NCI-H1092 (cell line): ENCODE measurements around the gene C5orf15.
"Not testable (repeated sequence)": the region's sequence is repeated elsewhere in the genome, so short reads cannot be mapped to it uniquely, and the experiment has no call there.

ENCODE experiments used
- DNase-seq: peaks from one replicate; lab custom pipeline; 2025; lab: John Stamatoyannopoulos, UW

Gene C5orf15

DNA sequence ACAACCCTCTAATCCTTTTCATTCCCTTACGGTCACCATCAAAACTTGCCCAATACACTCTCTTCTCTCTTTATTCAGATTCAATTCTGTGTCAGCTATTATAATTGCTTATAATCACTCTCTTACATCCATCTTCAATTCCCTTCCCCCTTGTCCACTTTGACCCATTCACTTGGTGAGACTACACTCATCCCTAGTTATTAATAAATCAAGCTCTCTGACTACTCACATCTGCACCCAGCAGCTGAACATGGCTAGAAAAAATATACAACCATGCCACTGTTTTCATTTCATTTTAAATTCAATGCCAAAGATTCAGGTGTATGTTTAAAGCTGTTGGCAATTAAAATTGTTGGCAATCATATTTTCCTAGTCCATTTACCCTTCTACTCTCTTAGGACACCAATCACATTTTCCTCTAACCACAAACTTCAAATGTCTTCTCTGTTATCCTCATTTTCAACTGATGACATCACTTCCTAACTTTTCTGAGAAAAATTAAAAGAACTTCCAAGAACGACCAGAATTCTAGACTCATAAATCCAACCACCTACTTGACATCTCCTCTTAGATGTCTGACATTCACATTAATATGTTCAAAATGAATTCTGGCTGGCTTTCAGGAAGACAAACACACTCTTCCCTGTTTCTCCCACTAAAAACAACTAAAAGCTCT, 5.5 kb downstream of the C5orf15 start:
- no peak for DNase-seq

DNA sequence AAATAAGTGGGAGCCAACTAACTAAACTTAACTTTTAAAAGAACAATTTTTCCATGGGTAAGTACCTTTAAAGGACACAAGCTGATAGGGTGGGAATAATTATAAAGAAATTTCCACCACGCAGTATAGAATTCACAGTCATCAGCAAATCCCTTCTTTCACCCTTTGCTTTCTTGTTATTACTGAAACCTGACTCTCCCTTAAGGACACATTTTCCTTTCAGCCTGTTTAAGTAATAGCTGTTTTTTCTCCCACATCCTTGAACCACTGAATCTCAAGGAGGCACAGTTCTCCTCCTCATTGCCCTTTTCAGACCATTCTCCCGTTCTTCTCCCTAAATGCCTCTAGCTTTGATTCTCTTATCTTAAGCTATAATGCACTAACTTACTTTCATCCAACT, 6.3 kb downstream of the C5orf15 start:
- no peak for DNase-seq

DNA sequence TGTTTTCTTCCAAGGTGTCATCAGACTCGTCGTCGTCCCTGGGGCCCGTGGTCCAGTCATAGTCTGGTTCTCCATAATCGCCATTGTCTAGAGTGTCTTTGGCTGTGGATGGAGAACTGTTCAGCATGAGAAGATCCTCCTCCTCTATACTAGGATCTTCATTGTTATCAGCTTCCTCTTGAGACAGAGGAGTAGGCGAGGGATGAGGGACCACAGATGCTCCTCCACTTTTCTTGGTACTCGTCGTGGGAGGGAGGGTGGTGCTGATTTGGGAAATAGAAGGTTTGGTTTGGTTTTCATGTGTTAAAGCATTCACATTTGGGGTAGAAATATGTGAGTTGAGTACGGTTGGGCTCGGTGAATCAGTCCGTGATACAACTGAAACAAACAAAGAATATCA, 8.8 kb downstream of the C5orf15 start:
- no peak for DNase-seq

DNA sequence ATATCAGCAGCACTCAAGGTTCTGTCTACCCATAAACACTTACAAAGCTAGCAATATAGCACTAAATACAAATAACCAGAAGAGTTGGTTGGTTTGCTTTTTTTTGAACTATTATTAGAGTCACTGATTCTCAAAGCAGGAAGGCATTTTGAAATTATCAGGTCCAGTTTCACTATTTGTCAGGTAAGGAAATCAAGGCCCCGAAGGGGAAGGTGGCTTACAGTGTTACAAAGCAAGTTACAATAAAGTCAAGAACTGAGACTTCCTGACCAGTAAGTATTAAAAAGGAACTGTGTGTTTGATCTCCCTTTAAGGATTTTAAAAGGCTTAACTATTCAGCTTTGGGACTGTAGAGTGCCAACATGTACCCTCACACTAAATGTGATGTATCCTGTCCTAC, 10.8 kb downstream of the C5orf15 start:
- DNase-seq = no peak

DNA sequence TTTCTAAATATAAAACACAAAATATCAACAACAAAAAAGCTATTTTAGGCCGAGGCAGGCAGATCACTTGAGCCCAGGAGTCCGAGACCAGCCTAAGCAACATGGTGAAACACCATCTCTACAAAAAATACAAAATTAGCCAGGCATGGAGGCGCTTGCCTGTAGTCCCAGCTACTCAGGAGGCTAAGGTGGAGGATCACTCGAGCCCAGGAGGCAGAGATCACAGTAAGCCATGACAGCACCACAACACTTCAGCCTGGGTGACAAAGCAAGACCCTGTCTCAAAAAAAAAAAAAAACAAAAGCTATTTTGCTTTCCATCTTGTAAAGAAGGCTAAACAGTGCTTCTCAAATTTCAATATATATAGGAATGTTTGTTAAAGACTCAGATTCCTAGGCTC, 11.3 kb downstream of the C5orf15 start:
- no peak for DNase-seq

DNA sequence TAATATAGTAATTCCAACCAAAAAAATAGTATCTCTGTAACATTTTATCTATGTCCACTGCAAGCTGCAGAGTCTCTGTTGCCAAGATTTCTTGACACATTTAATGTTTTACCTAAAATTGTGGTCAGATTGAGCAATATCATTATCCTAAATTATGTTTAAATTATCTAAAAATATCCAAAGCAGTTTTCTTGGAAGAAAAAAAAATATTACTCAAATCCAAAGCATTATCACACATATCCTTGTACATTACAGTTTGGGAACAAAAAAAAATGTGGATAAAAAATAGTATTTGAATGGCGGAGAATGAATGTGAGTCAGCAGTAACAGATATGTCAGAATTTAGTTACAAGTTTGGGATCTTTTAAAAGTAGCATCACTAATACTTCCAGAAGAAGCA, 12.2 kb downstream of the C5orf15 start:
- DNase-seq = not testable (repeated sequence)

DNA sequence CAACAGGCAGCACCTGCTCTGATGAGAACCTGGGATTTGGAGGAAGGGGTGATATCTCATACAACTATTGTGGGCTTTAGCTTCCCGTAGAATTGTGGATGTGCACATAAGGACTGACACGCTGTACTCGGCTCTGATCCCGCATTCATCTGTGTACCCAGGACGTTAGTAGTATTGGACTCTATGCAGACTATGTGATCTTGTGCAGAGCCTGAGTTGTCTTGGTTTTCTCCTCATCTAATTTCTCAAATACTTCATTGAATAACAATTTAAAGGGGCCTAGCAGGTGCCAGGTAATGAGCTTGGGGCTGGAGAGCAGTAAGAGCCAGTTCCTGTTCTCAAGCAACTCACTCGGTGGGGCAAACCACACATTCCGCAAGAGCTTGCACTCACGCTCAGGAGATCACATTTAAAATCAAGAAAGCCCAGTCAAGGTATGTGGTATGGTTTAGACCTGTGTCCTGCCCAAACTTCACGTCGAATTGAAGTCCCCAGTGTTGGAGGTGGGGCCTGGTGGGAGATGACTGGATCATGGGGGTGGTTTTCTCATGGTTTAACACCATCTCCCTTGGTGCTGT, 14.8 kb downstream of the C5orf15 start:
- no peak for DNase-seq

DNA sequence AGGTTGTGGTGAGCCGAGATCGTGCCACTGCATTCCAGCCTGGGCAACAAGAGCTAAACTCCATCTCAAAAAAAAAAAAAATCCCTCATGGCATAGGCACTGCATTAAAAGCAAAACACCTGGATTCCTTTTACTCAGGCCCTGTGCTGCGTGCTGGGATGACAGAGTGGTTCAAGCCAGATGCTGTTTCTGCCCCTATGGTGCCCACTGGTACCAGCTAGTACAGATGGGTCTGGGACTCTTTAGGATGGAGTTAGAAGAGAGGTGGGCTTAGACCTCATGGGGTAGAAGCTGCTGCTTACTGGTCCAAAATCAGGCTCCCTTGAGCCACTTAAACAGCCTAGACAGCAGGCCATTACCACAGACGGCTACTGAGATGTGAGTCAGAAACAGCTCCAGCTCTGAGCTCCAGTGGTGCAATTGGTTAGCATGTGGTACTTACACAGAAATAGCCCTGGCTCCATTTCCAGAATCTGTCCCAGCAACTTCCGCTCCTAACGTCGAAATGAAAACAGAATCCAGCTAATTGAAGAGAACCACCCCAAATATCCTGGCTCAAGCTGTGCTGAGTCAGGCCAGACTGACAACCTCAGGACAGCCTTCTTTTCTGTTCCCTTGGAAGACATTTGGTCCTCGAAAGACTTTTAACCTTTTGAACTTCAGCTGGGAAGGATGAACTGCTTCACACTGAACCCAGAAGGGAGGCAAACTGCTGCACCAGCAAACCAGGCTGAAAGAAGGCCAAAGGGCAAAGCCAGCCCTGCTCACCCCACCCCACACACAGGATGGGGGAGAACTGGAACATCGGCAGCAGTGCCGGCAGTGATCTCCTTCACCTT, 15.5 kb downstream of the C5orf15 start:
- DNase-seq = no peak

DNA sequence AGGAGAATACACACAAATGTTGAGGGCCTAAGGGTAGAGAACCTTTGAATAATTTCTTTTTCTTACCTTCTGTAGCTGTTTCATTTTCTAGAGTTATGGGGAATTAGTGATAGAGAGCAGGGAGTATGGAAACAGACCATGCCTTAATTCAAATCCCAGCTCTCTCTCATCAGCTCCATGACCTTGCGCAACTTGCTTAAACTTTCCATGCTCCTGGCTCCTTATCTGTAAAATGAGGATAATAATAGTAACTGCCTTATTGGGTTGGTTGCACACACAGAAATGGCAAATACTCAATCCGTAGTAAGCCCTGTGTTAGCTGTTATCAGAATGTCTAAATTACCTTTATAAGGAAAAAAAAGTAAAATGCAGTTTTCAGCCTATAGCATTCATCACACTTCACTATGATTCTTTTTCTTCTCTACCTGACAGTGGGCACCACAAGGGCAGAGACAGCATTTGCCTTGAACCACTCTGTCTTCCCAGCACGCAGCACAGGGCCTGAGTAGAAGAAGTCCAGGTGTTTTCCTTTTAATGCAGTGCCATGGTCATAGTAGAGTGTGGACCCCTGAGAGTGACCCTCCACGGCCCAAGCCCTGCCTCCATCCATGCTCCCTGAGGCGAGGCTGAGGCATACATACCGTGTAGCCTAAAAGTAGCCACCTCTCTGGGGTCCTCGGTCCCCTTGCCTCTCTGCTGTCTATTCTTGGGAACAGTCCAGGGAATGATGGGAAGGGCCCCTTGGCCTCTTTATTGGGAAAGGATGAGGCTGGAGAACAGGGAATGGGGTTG, 17.4 kb downstream of the C5orf15 start:
- DNase-seq = no peak

DNA sequence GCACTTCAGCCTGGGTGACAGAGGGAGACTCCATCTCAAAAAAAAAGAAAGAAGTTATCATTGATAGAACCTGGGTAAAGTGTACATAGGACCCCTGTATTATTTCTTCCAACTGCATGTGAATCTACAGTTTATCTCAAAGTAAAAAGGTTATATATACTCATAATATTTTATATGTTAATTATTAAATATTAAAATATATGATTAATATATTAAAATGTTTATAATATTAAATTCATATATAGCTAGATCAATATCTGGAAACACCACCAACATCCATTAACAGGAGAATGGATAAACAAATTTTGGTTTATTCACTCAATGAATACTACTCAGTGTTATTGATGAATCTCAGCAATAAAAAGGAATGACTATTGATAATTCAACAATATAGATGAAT, 19.7 kb downstream of the C5orf15 start:
- DNase-seq = no peak

DNA sequence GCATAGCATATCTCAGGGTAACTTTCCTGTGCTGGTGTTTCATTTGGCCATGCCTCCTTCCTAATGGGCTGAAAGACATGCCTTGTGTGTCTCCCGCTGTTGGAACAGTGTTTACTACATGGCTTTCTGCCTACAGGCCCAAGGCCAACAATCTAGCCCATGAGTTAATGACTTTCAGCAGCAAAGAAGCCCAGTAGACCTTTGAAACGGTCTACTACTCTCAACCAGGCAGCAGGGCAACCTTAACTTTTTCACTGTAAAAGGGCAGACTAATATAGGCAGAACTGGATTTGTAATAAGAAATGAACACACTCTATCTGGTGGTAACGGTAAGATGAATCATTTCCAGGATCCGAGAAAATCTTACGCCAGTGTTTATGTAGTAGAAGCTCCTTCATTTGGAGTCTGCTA, 21.0 kb downstream of the C5orf15 start:
- no peak for DNase-seq

DNA sequence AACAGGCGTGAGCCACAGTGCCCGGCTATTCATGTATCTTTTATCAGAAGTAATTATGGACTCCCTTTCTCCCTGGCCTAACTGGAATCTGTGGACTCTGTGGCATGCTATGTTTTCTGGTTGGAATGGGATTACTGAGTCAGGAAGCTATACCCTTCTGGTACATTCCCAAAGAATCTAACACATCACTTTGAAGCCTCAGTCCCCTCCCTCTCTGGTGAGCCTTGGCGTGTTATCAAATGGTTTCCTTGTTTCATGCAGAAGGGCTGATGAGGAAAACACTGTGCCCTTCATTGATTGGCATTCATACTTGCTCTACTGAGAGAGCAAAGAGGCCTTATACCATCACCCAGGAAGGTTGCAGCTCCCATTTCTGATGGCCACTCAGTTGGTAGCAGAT, 22.9 kb downstream of the C5orf15 start:
- DNase-seq = no peak

DNA sequence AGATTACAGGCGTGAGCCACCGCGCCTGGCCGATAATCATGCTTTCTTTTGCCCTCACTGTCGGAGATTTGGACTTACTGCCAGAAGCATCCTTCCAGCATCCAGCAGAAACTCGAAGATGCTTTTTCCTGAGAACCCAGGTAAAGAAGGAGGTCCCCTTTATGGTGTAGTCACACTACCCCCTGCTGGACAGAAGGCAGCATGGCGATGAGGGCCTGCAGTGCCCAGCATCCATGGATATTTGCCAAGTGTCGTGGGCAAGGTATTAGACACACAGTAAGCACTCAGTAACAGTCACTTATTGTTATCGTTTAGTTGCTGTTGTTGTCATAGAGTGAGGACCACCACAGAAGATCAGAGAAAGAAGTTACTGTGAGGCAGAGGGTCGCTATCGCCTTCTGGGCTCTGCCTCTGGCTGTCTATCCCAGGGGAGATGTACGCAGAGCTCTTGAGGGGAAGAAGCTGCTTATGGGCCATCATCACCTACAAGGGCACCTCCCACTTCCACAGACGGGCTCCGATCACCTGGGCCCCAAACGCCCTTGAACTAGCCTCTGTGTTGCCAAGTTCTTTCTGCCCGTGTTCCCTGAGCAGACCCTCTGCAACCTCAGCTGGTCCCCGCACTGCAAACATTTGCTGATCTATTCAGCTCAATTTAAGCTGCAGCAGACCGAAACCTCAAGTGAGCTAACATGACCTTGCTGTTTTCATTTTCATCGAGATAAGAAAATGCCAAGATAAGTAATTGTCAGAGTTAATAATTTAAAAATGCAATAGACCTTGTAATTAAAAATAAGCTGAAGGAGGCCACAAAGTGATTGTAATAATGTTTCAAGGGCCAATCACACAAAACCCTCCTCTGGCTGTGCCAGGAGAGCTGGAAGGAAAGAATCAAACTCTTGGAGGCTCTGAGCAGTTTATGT, 23.9 kb downstream of the C5orf15 start:
- DNase-seq = peak; percentile 78

DNA sequence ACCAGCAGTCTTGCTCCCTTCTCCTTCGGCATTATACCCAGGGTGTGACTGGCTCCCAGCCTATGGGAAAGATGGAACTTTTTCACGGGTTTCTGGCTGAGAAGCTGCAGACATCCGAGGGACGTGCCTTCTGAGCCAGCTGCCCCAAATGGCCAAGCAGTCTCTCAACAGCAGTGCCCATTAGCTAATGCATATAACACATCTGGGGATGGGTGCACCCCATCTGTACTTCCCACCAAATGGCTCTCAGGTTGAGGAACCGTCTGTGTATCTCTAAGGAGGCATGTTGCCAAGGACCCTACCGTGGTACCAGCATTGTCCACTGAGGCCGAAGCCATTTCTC, 25.0 kb downstream of the C5orf15 start:
- DNase-seq = no peak

DNA sequence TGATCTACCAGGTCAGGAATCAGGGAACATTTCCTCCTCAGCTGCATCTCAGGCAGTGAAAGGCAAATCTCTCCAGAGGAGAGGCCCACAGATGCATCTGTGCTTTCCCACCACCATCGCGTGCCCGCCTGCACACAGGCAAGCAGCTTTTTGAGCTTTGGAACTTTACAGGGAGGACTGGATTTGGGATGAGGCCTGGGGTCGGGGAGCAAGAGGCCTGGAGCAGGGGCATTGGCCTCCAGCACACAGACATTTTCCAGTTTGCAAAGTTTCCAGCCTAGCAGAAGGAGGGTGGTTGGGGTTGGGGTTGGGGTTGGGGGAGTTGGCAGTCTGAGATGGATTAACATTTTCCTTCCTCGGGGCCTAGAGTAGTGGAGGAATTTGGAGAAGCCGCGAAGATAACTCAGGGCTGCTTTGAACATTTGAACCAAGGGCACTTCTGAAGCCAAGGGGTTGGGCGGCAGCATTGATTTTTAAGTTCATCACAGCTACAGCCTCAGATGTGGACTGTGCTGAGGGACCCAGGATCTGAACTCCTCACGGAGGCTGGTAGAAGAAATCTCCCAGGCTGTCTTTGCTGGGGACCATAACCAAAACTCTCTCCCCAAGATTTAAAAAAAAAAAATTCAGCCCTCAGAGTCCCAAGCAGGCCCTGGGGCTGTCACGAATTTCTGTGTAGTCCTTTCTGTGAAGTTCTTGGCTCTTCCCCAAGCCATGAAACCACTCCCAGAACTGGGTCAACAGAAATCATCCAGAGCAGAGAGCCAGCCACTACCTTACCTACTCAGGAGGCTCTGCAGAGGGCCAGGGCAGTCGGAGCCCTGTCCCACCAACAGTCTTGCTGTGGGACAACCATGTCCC, 25.6 kb downstream of the C5orf15 start:
- peak; percentile 9 for DNase-seq

DNA sequence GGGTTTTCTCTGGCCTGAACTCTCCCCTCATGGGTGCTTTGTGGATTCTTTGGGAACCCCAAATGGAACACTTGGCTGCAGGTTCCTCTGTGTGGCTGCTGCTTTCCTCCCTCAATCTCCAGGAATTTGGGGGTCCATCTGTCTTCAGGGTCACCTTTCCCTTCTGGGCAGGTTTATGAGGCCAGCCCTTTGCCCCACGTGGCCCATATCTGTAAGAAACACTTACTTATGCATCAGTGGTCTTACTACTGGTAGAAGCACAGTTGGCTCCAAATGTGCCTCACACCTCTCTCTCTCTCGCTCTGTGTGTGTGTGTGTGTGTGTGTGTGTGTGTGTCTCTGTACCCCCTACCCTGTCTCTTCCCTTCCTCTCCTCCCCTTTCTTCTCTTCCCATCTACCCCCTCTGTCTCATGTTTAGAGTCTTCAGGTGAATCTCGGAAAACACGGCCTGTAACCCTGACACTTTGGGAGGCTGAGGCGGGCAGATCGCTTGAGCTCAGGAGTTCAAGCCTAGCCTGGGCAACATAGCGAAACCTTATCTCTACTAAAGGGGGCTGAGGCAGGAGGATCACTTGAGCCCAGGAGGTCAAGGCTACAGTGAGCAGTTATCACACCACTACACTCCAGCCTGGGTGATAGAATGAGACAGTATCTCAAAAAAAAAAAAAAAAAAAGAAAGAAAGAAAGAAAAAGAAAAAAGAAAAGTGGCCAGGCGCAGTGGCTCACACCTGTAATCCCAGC, 26.8 kb downstream of the C5orf15 start:
- DNase-seq = no peak

DNA sequence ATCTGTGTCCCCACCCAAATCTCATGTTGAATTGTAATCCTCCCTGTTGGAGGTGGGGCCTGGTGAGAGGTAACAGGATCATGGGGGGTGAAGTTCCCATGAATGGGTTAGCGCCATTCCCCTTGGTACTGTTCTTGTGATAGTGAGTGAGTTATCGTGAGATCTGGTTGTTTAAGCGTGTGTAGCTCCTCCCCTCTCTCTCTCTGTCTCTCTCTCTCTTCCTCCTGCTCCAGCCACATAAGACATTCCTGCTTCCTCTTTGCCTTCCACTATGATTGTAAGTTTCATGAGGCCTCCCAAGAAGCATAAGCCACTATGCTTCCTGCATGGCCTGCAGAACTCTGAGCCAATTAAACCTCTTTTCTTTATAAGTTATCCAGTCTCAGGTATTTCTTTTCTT, 28.8 kb downstream of the C5orf15 start:
- DNase-seq = no peak

DNA sequence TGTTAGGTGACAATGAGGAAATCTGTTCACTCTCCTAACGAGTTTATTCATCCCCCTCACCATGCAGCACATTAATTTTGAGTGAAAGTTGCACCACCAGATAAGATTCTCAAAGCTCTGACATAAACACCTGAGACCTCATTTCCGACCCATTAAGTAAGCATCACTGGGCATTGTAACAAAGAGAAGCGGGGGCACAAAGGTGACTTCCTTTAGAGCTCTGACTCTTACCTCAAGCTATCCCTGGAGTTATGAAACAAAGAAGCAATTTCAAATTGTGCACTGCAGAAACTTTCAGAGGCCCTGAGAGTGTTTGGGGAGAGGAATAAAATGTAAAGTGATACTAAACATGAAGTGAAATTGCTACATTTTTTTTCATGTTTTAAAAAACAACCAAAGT, 29.5 kb downstream of the C5orf15 start:
- no peak for DNase-seq

DNA sequence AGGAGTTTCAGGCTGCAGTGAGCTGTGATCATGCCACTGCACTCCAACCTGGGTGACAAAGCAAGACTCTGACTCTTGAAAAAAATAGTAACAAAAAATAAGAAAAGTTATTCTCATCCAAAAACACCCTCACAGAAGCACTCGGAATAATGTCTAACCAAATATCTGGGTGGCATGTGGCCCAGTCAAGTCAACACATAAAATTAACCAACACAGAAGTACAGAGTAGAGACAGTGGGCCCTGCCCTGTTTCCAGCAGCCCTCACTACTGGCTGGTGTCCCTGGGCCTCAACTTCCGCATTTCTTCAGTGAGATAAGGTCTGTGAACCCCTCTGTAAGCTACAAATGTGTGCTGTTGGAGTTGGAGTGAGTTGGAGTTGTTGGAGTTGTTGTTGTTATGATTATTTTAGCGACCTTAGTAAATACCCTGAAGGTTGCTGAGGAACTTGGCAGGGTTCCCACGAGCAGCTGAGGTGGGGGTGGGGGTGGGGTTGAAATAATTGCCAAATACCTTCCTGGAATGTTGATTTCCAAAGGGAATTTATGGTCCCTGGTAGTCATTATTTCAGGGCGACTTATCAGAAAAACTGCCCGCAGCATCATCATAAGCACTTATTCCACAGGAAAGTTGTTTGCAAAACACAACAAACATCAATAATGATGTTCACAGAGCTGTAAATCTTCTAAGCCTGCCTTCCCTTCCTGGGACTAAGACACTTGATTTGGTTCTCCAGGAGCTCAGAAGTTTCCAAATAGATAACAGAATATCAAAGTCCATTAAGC, 30.2 kb downstream of the C5orf15 start:
- no peak for DNase-seq
